Epithelial cell of prostate (primary cell): ENCODE data around the gene RAET1E.
"Not testable (repeated sequence)": the region's sequence is repeated elsewhere in the genome, so short reads cannot be mapped to it uniquely, and the experiment has no call there.

Source experiments
- DNase-seq: peaks from one replicate; pipeline ENCODE4 v3.0.0-alpha.2; 2011; ENCODE audit warnings: low read depth, low spot score
- H3K27ac ChIP-seq: fragments of 450-650 bp; 2 replicates; pipeline ENCODE4 v1.5.1; 2017; ENCODE audit warnings: mild to moderate bottlenecking

Gene RAET1E

DNA sequence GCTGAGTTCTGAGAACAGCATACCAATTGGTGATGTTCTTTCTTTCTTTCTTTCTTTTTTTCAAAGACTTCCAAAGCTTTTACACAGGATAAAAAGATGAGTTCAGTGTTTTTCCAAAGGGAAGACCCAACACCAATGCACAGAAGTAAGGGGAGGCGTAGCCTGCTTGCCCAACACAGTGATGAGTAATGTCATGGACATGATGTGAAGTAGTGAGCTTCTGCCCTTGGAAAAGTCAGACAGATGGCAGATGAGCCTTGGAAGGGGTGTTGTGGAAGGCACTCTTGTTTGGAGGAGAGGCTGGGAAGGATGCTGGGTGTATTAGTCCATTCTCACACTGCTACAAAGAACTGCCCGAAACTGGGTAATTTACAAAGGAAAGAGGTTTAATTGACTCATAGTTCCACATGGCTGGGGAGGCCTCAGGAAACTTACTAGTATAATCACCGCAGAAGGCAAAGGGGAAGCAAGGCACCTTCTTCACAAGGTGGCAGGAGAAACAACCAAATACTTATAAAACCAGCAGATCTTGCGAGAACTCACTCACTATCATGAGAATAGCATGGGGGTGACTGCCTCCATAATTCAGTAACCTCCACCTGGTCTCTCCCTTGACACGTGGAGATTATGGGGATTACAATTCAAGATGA, 46.3 kb downstream of the RAET1E start:
- peak overlapping the region; percentile 99 for H3K27ac ChIP-seq
- DNase-seq = no peak

DNA sequence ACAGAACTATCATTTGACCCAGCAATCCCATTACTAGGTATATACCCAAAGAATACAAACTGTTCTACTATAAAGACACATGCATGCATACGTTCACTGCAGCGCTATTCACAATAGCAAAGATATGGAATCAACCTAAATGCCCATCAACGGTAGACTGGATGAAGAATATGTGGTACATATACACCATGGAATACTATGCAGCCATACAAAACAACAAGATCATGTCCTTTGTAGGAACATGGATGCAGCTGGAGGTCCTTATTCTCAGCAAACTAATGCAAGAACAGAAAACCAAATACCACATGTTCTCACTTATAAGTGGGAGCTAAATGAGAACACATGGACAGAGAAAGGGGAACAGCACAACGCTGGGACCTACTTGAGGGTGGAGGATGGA, 49.6 kb downstream of the RAET1E start:
- not testable (repeated sequence) for DNase-seq
- peak overlapping the region; percentile 60 for H3K27ac ChIP-seq
